HG02943 (cell line): ENCODE data around the gene PABPC5.

ENCODE experiments used
- ATAC-seq: cut with Tn5 transposase; IDR thresholded peaks from one replicate; pipeline ENCODE4 v1.9.1; 2021; ENCODE audit warnings: mild to moderate bottlenecking, low read depth, moderate library complexity; ENCODE audit not compliant: unreplicated experiment

The PABPC5 gene

DNA sequence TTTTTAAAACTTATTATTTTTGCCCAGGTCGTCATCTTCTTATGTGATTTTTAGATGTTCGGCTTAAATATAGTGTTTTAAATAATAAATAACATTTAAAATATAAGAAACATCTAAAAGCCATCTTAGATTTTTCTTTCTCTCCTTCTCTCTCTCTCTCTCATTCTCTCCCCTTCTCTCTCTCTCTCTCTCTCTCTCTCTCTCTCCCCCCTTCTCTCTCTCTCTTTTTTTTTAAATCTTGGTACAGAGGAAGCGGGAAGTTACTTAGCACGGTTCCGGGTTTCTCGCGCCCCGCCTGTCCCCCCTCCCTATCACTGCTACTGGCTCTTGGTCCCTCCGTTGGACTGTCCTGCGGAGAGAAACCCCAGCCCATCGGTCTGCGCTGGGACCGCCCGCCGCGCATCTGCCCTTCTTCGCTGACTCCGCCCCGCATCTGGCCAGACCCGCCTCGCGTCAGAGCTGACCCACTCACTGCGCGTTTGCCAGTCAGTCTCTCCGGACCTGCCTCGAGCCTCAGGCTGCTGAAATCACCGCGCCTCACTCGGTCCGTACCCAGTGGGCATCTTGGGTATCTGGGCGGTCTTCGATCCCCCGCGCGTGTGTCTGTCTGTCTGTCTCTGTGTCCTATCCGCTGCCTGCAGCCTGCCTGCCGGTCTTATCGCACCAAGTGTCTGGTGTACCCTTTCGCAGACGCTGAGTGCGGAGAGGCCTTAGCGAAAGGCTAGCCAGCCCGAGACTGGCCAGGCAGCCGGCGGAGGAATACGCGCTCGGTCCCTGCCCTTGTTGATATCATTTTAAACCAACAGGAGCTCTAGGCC lies at the start of gene PABPC5:
TSS of gene PABPC5 (plus strand) at position 489 of the 818 bp plus-strand sequence. CDS start 739 bp downstream, outside the sequence.
- ATAC-seq: no peak

DNA sequence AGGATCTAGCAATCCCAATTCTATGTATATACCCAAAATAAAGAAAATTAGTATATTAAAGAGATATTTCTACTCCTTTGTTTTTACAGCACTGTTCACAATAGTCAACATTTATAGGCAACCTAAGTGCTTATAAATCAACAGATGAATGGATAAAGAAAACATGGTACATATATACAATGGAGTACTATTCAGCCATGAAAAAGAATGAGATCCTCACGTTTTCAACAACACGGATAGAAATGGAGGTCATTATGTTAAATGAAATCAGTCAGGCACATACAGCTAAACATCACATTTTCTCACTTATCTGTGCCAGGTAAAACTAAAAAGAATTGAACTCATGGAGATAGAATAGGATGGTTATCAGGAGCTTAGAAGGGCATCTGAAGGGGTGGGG lies 45.6 kb upstream of the PABPC5 start:
- no peak for ATAC-seq

DNA sequence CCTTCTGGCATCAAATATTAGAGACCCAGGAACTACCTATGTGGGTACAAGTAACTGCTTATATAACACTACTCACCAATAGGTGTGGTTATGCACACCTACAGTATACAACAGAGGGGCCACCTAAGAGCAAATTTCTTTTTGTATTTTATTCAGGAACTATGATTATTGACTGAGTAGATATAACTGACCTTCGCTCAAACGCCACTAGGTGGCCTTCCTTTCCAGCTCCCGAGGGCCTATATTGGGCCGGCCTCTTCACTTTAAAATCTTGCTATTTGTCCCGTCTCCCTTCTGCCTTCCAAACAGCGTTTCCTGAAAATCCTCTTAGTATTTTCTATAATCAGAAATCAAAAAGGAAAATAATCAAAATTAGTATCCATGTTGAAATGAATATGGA lies 19.9 kb upstream of the PABPC5 start:
- ATAC-seq: no peak

DNA sequence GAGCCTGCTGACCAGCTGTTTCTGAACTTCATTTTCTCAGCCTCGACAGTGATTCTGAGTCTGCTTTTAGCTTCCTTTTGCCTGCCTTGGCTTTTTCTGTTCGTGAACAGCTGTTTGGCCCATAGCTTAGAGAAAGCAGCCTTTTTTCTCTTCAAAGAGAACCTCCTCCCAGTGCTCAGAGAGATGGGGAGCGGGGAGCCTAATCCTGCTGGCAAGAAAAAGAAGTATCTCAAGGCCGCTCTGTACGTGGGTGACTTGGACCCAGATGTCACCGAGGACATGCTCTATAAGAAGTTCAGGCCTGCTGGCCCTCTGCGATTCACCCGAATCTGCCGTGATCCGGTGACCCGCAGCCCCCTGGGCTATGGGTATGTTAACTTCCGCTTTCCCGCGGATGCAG lies 756 bp downstream of the PABPC5 start:
- ATAC-seq: no peak
